Kidney (tissue), 14 donors: ENCODE data around the gene FBXO48. TPM values are rescaled to one million over a fixed set of nuclear protein-coding genes. Genes with fewer than 3 reads are reported as not detected.
"Not testable (repeated sequence)": the region's sequence is repeated elsewhere in the genome, so short reads cannot be mapped to it uniquely, and the experiment has no call there.

Experiments used
- DNase-seq, 5 donors: peaks; one replicate each; pipeline ENCODE4 v3.0.0-alpha.2; 2013 to 2020
- FAIRE-seq: peaks from 2 replicates; lab custom pipeline; 2012; peaks lifted over from hg19 to GRCh38; lab: Jason Lieb, UNC
- H3K27ac ChIP-seq, 2 donors: one replicate each; pipeline ENCODE4 v1.7.0; 2013; ENCODE audit warnings: low read depth in 2 of 2, low read length in 2 of 2, inconsistent platforms in 1 of 2
- H3K27me3 ChIP-seq: one replicate; pipeline ENCODE4 v1.7.1; 2013; ENCODE audit warnings: low read length, inconsistent platforms; ENCODE audit not compliant: control insufficient read depth, insufficient read depth
- H3K36me3 ChIP-seq, 3 donors: one replicate each; pipeline versions ENCODE4 v1.7.0 to v1.7.1; 2013; ENCODE audit warnings: low read length in 3 of 3, control low read depth in 1 of 3, inconsistent platforms in 1 of 3; ENCODE audit not compliant: insufficient read depth in 3 of 3, control insufficient read depth in 2 of 3
- H3K4me1 ChIP-seq, 3 donors: one replicate each; pipeline versions ENCODE4 v1.7.0 to v1.7.1; 2013; ENCODE audit warnings: low read length in 3 of 3, inconsistent platforms in 1 of 3, low read depth in 1 of 3; ENCODE audit not compliant: control insufficient read depth in 2 of 3, insufficient read depth in 2 of 3
- H3K4me3 ChIP-seq, 3 donors: one replicate each; pipeline versions ENCODE4 v1.7.0 to v1.8.1; 2013; ENCODE audit warnings: low read length in 3 of 3, control low read depth in 1 of 3, inconsistent platforms in 1 of 3
- H3K9ac ChIP-seq, 3 donors: one replicate each; pipeline versions ENCODE4 v1.7.0 to v1.7.1; 2013; ENCODE audit warnings: low read length in 3 of 3, control low read depth in 1 of 3, inconsistent platforms in 1 of 3
- H3K9me3 ChIP-seq, 3 donors: one replicate each; pipeline versions ENCODE4 v1.7.0 to v1.7.1; 2013; ENCODE audit warnings: low read length in 3 of 3, control low read depth in 1 of 3, inconsistent platforms in 1 of 3; ENCODE audit not compliant: control insufficient read depth in 2 of 3, insufficient read depth in 1 of 3
- CTCF ChIP-seq: IDR thresholded peaks from 3 replicates; pipeline ENCODE4 v1.5.1; 2012; ENCODE audit warnings: mild to moderate bottlenecking, moderate library complexity, borderline replicate concordance; ENCODE audit not compliant: insufficient read depth; ENCODE audit errors: extremely low read depth
- intact Hi-C: fragments of 100-400 bp; cut with DNase I; formaldehyde crosslinking; loops from one replicate; pipeline ENCODE4 v1.11.1; 2022
- polyA plus RNA-seq: library from polyadenylated mRNA; stranded (reverse); fragments of 350-450 nt; fragmentation: Illumina TruSeq; extraction: RNeasy Lipid Tissue Mini Kit (QIAGEN cat#74804); gene quantifications from one replicate; pipeline ENCODE4 v1.2.3, GENCODE V29; 2014; ENCODE audit warnings: low read depth, low replicate concordance; ENCODE audit not compliant: insufficient read depth
- total RNA-seq: library from RNA; stranded (reverse); fragmentation: NEBNext Ultra II Directional; extraction: Animal tissue kit (Norgen Biotek cat#: 25700); gene quantifications from one replicate; pipeline ENCODE4 v1.2.1, GENCODE V29; 2021
- donor health status: control.
- donor health status: control.
- donor health status: control.
- donor health status: control.
- donor health status: control.
- donor health status: DM: yes; HTN: yes; CAD: no.
- donor health status: Normal renal cell carcinoma (clear cell type).

The FBXO48 gene
- total and polyA plus RNA-seq, 2 donors from 2014 or later, result 0.86 to 1.3 TPM

- Histone ChIP-seq H3K4me3 (no peak overlapping the region), H3K4me1 (no peaks in the 10 kb centered on the region), H3K27ac (no peak overlapping the region), H3K36me3 (no peaks in the 10 kb centered on the region), H3K27me3 (no peaks in the 10 kb centered on the region), H3K9ac (no peak overlapping the region), H3K9me3 (no peaks in the 10 kb centered on the region)
- DNase-seq (peak in 1 of 5 donors; percentile 23), FAIRE-seq (no peak)
- intact Hi-C loops, result no loop called here
- no peak for TF ChIP-seq CTCF
Observed at GRCh38 chr2:68452158-68452900, 14.8 kb downstream of the FBXO48 start.

- no peaks in the 10 kb centered on the region for H3K4me1 ChIP-seq
- no peak for FAIRE-seq
- no peak overlapping the region for H3K4me3 ChIP-seq
- no peak overlapping the region for H3K27ac ChIP-seq
- TF ChIP-seq CTCF, result no peak
- H3K9ac ChIP-seq, result no peak overlapping the region
- intact Hi-C loops, result no loop called here
- H3K36me3 ChIP-seq, result no peaks in the 10 kb centered on the region
- no peaks in the 10 kb centered on the region for H3K9me3 ChIP-seq
- DNase-seq, result peak in 1 of 5 donors; percentile 30
- H3K27me3 ChIP-seq, result no peaks in the 10 kb centered on the region
Observed at GRCh38 chr2:68448671-68449653, 18.1 kb downstream of the FBXO48 start.

GRCh38 chr2:68447118-68447517 lies 20.0 kb downstream of the FBXO48 start:
- H3K9ac ChIP-seq, result no peak overlapping the region
- H3K36me3 ChIP-seq, result no peaks in the 10 kb centered on the region
- H3K4me1 ChIP-seq, result no peaks in the 10 kb centered on the region
- DNase-seq (no peak), FAIRE-seq (no peak)
- no peak overlapping the region for H3K27ac ChIP-seq
- no peak for TF ChIP-seq CTCF
- intact Hi-C loops, result no loop called here
- H3K4me3 ChIP-seq, result no peak overlapping the region
- H3K27me3 ChIP-seq, result no peaks in the 10 kb centered on the region
- no peaks in the 10 kb centered on the region for H3K9me3 ChIP-seq

- H3K27me3 ChIP-seq, H3K4me3 ChIP-seq, intact Hi-C loops, DNase-seq, H3K9ac ChIP-seq, H3K27ac ChIP-seq, H3K9me3 ChIP-seq, FAIRE-seq, H3K4me1 ChIP-seq, H3K36me3 ChIP-seq: not testable (repeated sequence)
Observed at GRCh38 chr2:68446425-68446824, 20.7 kb downstream of the FBXO48 start.
